ENCODE results near the gene GIPR. TPM values are rescaled to one million over a fixed set of nuclear protein-coding genes. Genes with fewer than 3 reads are reported as not detected.
"Not testable (repeated sequence)": the region's sequence is repeated elsewhere in the genome, so short reads cannot be mapped to it uniquely, and the experiment has no call there.

GIPR gene
- total and polyA plus RNA-seq, 2 donors (not counting 1 experiment from before 2014, with no cell fraction given), result 0.25 TPM; not detected in 1

- no peak overlapping the region for H3K4me3 ChIP-seq (replicated peaks in 1 of 4; ENCODE audit: control extremely low read depth in 1 of 4, insufficient read depth in 1 of 4, low read depth in 3 of 4, low read length in 4 of 4)
- H3K9ac ChIP-seq (ENCODE audit: insufficient read depth, low read length), result no peak overlapping the region
- no peak for DNase-seq (ENCODE audit: low read depth in 2 of 2)
- H3K9me3 ChIP-seq (ENCODE audit: control insufficient read depth, insufficient read depth, low read depth, low read length), result no peaks in the 10 kb centered on the region
- no peak overlapping the region for H3K27ac ChIP-seq (ENCODE audit: insufficient read depth, low read length)
- peaks cover 7% of the 10 kb centered on the region for H3K36me3 ChIP-seq (ENCODE audit: control insufficient read depth, insufficient read depth, low read length)
- no peak for TF ChIP-seq EZH2 (IDR thresholded peaks at IDR 0.05; ENCODE audit: low read length, missing control alignments)
- TF ChIP-seq, protein P1, sequence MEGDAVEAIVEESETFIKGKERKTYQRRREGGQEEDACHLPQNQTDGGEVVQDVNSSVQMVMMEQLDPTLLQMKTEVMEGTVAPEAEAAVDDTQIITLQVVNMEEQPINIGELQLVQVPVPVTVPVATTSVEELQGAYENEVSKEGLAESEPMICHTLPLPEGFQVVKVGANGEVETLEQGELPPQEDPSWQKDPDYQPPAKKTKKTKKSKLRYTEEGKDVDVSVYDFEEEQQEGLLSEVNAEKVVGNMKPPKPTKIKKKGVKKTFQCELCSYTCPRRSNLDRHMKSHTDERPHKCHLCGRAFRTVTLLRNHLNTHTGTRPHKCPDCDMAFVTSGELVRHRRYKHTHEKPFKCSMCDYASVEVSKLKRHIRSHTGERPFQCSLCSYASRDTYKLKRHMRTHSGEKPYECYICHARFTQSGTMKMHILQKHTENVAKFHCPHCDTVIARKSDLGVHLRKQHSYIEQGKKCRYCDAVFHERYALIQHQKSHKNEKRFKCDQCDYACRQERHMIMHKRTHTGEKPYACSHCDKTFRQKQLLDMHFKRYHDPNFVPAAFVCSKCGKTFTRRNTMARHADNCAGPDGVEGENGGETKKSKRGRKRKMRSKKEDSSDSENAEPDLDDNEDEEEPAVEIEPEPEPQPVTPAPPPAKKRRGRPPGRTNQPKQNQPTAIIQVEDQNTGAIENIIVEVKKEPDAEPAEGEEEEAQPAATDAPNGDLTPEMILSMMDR (conservative IDR thresholded peaks at IDR 0.05 in 1 of 2, IDR thresholded peaks at IDR 0.05 in 1 of 2; ENCODE audit: low read depth in 1 of 2, low read length in 2 of 2), result no peak
- no peak overlapping the region for H2AFZ ChIP-seq (ENCODE audit: low read length)
- H3K79me2 ChIP-seq (ENCODE audit: control insufficient read depth, insufficient read depth, low read length), result no peaks in the 10 kb centered on the region
- H3K4me1 ChIP-seq (ENCODE audit: control insufficient read depth, extremely low read depth, insufficient read depth, low read length), result peaks cover under 1% of the 10 kb centered on the region
- H3K4me2 ChIP-seq (ENCODE audit: extremely low read depth, insufficient read depth, low read length), result no peak overlapping the region
- H3K27me3 ChIP-seq (ENCODE audit: control insufficient read depth, insufficient read depth, low read length), result peaks cover 3% of the 10 kb centered on the region
- no peaks in the 10 kb centered on the region for H4K20me1 ChIP-seq (ENCODE audit: control insufficient read depth, extremely low read depth, insufficient read depth, low read length)
These were observed 14.9 kb downstream of the GIPR start for GRCh38 chr19:45682908-45683307.

DNA sequence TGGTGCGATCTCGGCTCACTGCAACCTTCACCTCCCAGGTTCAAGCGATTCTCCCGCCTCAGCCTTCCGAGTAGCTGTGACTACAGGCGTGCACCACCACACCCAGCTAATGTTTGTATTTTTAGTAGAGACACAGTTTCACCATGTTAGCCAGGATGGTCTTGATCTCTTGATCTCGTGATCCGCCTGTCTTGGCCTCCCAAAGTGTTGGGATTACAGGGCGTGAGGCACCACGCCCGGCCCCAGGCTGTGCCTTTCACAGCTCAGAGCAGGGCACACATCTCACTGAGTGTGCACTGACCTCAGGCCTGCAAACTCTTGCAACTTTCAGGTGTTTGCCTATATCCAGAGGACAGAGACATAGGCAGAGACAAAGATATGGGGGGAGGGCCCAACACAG, 17.0 kb downstream of the GIPR start:
- not testable (repeated sequence) for H4K20me1 ChIP-seq (ENCODE audit: control insufficient read depth, extremely low read depth, insufficient read depth, low read length); H3K27ac ChIP-seq (ENCODE audit: insufficient read depth, low read length); DNase-seq (ENCODE audit: low read depth in 2 of 2); H2AFZ ChIP-seq (ENCODE audit: low read length); H3K9ac ChIP-seq (ENCODE audit: insufficient read depth, low read length); H3K9me3 ChIP-seq (ENCODE audit: control insufficient read depth, insufficient read depth, low read depth, low read length); H3K27me3 ChIP-seq (ENCODE audit: control insufficient read depth, insufficient read depth, low read length); H3K4me2 ChIP-seq (ENCODE audit: extremely low read depth, insufficient read depth, low read length); H3K4me1 ChIP-seq (ENCODE audit: control insufficient read depth, extremely low read depth, insufficient read depth, low read length); H3K79me2 ChIP-seq (ENCODE audit: control insufficient read depth, insufficient read depth, low read length); H3K4me3 ChIP-seq (replicated peaks in 1 of 4; ENCODE audit: control extremely low read depth in 1 of 4, insufficient read depth in 1 of 4, low read depth in 3 of 4, low read length in 4 of 4)
- H3K36me3 ChIP-seq (ENCODE audit: control insufficient read depth, insufficient read depth, low read length), result peaks cover 14% of the 10 kb centered on the region

DNA sequence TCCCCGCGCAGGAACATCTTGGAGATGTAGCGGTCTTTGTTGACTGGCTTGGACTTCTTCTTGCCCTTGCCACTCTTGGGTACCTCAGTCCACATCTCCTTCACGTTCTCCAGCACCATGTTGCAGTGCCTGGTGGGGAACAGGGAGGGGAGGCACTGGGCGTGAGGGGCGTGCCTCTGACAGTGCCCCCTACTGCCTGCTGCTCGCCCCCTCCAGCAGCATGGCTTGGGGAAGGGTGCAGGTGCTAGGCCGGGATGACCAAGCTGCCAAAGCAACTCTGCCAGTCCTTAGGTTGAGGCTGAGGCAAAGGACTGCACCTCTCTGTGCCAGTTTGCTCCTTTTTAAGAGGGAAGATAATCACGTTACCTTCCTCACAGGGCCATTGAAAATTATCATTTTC, 19.6 kb downstream of the GIPR start:
- Histone ChIP-seq H3K4me3 (replicated peaks in 1 of 4; ENCODE audit: control extremely low read depth in 1 of 4, insufficient read depth in 1 of 4, low read depth in 3 of 4, low read length in 4 of 4) (no peak overlapping the region), H3K9me3 (ENCODE audit: control insufficient read depth, insufficient read depth, low read depth, low read length) (no peaks in the 10 kb centered on the region), H3K9ac (ENCODE audit: insufficient read depth, low read length) (no peak overlapping the region), H3K27me3 (ENCODE audit: control insufficient read depth, insufficient read depth, low read length) (no peaks in the 10 kb centered on the region), H3K27ac (ENCODE audit: insufficient read depth, low read length) (no peak overlapping the region), H4K20me1 (ENCODE audit: control insufficient read depth, extremely low read depth, insufficient read depth, low read length) (no peaks in the 10 kb centered on the region), H3K4me1 (ENCODE audit: control insufficient read depth, extremely low read depth, insufficient read depth, low read length) (no peaks in the 10 kb centered on the region), H2AFZ (ENCODE audit: low read length) (no peak overlapping the region), H3K4me2 (ENCODE audit: extremely low read depth, insufficient read depth, low read length) (no peak overlapping the region), H3K79me2 (ENCODE audit: control insufficient read depth, insufficient read depth, low read length) (peaks cover 14% of the 10 kb centered on the region), H3K36me3 (ENCODE audit: control insufficient read depth, insufficient read depth, low read length) (peaks cover 14% of the 10 kb centered on the region)
- DNase-seq (ENCODE audit: low read depth in 2 of 2), result no peak
- no peak for TF ChIP-seq EZH2 (IDR thresholded peaks at IDR 0.05; ENCODE audit: low read length, missing control alignments)
- TF ChIP-seq, protein P1 (conservative IDR thresholded peaks at IDR 0.05 in 1 of 2, IDR thresholded peaks at IDR 0.05 in 1 of 2; ENCODE audit: low read depth in 1 of 2, low read length in 2 of 2), result no peak
